Measurements from ENCODE around the gene LETM1.

DNA sequence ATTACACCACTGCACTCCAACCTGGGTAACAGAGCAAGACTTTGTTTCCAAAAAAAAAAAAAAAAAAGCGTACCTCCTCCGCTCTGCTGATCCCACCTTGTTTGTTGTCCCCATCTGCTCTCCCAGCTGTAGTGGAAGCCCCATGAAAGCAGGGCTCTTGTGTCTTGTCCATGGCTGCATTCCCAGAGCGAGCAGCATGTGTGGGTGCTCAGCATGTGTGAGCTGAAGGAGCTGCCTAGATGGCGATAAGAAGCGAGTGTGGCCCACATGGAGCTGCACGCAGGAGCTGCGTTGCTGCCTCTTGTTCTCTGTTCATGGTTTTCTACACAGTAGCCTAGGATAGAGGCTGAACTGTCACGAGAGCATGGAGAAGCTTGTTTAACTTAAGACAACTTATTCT, 27.6 kb upstream of the LETM1 start:
- TF ChIP-seq THAP11 (CRISPR knock-in tag; IDR thresholded peaks at IDR 0.05) (no peak), SOX6 (IDR thresholded peaks at IDR 0.05) (no peak), SOX6 (CRISPR knock-in tag; IDR thresholded peaks at IDR 0.05) (no peak), ZHX1 (CRISPR knock-in tag; IDR thresholded peaks at IDR 0.05; ENCODE audit: low read depth) (no peak), FOXA1 (IDR thresholded peaks at IDR 0.05) (no peak), FOXA1 (CRISPR knock-in tag; IDR thresholded peaks at IDR 0.05) (no peak), DPF2 (CRISPR knock-in tag; IDR thresholded peaks at IDR 0.05; ENCODE audit: borderline replicate concordance, low read depth) (no peak), ZBTB7B (CRISPR knock-in tag; IDR thresholded peaks at IDR 0.05) (no peak)
